ENCODE results near the gene PRKAA2.

- TF ChIP-seq CBX8 (IDR thresholded peaks at IDR 0.05): no peak
- no peak for TF ChIP-seq CTCF (IDR thresholded peaks at IDR 0.05)
- TF ChIP-seq RNF2 (IDR thresholded peaks at IDR 0.05; ENCODE audit: borderline replicate concordance, low read depth): no peak
- no peak for TF ChIP-seq REST (IDR thresholded peaks at IDR 0.05)
- TF ChIP-seq CHD2 (IDR thresholded peaks at IDR 0.05; ENCODE audit: low read length, partially characterized antibody): no peak
- no peak for TF ChIP-seq GATA3 (IDR thresholded peaks at IDR 0.05; ENCODE audit: borderline replicate concordance)
- no peak for TF ChIP-seq ESRRA (IDR thresholded peaks at IDR 0.05; ENCODE audit: borderline replicate concordance, low read length)
Observed at GRCh38 chr1:56671542-56671941, 26.4 kb downstream of the PRKAA2 start.
